Measurements from ENCODE around the gene BCL2L11. TPM values are rescaled to one million over a fixed set of nuclear protein-coding genes. Genes with fewer than 3 reads are reported as not detected.

The BCL2L11 gene
- total RNA-seq, 1 donor from 2014 or later: 8.4 TPM

DNA sequence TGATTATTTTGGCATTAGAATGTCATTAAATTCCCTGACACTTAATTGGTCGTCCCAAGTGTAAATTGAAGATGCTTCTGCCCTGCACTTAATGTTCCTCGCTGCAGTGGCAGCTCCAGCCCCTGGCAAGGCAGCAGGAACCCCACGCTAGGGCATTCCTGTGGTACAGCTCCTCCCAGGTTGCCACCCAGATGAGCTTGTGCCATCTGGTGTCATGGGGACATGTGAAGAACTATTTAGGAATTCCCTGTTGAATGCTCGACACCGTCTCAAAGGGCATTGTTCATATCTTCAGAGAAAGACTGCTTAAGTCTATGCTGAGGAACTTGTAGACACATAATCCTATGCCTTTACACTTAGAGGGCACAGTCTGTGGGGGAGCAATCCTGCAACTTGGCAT, 38.9 kb downstream of the BCL2L11 start:
- Histone ChIP-seq H3K9me3 (replicated peaks) (no peaks in the 10 kb centered on the region), H3K27ac (replicated peaks) (no peak overlapping the region), H3K4me1 (peaks cover 45% of the 10 kb centered on the region), H3K27me3 (ENCODE audit: low read depth) (no peaks in the 10 kb centered on the region), H3K36me3 (no peaks in the 10 kb centered on the region), H3K4me3 (no peak overlapping the region)
- intact Hi-C loops (cut with micrococcal nuclease): no loop called here
- TF ChIP-seq, protein P1, sequence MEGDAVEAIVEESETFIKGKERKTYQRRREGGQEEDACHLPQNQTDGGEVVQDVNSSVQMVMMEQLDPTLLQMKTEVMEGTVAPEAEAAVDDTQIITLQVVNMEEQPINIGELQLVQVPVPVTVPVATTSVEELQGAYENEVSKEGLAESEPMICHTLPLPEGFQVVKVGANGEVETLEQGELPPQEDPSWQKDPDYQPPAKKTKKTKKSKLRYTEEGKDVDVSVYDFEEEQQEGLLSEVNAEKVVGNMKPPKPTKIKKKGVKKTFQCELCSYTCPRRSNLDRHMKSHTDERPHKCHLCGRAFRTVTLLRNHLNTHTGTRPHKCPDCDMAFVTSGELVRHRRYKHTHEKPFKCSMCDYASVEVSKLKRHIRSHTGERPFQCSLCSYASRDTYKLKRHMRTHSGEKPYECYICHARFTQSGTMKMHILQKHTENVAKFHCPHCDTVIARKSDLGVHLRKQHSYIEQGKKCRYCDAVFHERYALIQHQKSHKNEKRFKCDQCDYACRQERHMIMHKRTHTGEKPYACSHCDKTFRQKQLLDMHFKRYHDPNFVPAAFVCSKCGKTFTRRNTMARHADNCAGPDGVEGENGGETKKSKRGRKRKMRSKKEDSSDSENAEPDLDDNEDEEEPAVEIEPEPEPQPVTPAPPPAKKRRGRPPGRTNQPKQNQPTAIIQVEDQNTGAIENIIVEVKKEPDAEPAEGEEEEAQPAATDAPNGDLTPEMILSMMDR (IDR thresholded peaks at IDR 0.05; ENCODE audit: borderline replicate concordance): no peak
- DNase-seq: no peak

- intact Hi-C loops (cut with micrococcal nuclease): no loop called here
- Histone ChIP-seq H3K27me3 (ENCODE audit: low read depth) (no peaks in the 10 kb centered on the region), H3K4me3 (no peak overlapping the region), H3K9me3 (replicated peaks) (no peaks in the 10 kb centered on the region), H3K4me1 (peaks cover 50% of the 10 kb centered on the region), H3K36me3 (peaks cover 1% of the 10 kb centered on the region), H3K27ac (replicated peaks) (no peak overlapping the region)
- TF ChIP-seq, protein P1 (IDR thresholded peaks at IDR 0.05; ENCODE audit: borderline replicate concordance): no peak
- DNase-seq: no peak
These were observed 40.0 kb downstream of the BCL2L11 start for GRCh38 chr2:111160758-111161157.

DNA sequence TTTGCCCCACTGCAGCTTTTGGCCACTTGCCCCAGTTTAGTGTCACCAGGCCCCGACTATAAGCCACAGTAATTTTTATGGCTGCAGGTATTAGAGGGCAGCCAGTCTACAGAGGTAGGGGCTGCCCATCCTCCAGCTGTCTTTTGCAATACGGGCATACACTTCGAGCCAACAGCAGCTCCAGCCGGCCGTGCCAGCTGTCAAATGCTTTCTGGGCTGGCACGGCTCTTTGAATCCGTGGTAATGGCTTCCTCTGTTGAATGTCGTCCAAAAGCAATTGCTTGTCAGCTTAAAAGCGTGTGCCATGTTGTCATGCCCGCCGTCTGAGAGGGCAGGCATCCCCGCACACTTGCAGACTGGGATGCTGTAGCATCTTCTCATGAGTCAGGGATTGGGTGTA, 41.3 kb downstream of the BCL2L11 start:
- Histone ChIP-seq H3K36me3 (peaks cover 10% of the 10 kb centered on the region), H3K9me3 (replicated peaks) (no peaks in the 10 kb centered on the region), H3K27ac (replicated peaks) (peak overlapping the region; percentile 67), H3K27me3 (ENCODE audit: low read depth) (no peaks in the 10 kb centered on the region), H3K4me1 (peaks cover 50% of the 10 kb centered on the region), H3K4me3 (no peak overlapping the region)
- intact Hi-C loops (cut with micrococcal nuclease): no loop called here
- TF ChIP-seq, protein P1 (IDR thresholded peaks at IDR 0.05; ENCODE audit: borderline replicate concordance): no peak
- peak; percentile 62 for DNase-seq

GRCh38 chr2:111162718-111163331, 42.1 kb downstream of the BCL2L11 start:
- intact Hi-C loops (cut with micrococcal nuclease): no loop called here
- Histone ChIP-seq H3K9me3 (replicated peaks) (no peaks in the 10 kb centered on the region), H3K27me3 (ENCODE audit: low read depth) (no peaks in the 10 kb centered on the region), H3K36me3 (peaks cover 10% of the 10 kb centered on the region), H3K4me1 (peaks cover 50% of the 10 kb centered on the region), H3K4me3 (no peak overlapping the region), H3K27ac (replicated peaks) (no peak overlapping the region)
- TF ChIP-seq, protein P1 (IDR thresholded peaks at IDR 0.05; ENCODE audit: borderline replicate concordance): no peak
- DNase-seq: no peak

DNA sequence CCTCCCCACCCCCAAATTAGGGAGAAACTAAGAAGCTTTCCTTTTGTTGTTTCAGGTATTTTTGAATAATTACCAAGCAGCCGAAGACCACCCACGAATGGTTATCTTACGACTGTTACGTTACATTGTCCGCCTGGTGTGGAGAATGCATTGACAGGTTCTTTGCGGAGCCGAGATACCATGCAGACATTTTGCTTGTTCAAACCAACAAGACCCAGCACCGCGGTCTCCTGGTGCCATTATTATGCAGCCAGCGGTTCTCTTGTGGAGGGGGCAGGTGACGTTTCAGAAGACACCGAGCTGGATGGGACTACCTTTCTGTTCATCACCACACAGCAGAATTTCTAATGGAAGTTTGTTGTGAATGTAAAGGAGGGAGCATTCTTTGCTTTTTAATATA, 43.4 kb downstream of the BCL2L11 start:
- no peaks in the 10 kb centered on the region for H3K9me3 ChIP-seq (replicated peaks)
- no peak overlapping the region for H3K27ac ChIP-seq (replicated peaks)
- DNase-seq: no peak
- H3K4me3 ChIP-seq: no peak overlapping the region
- H3K36me3 ChIP-seq: peaks cover 10% of the 10 kb centered on the region
- TF ChIP-seq, protein P1 (IDR thresholded peaks at IDR 0.05; ENCODE audit: borderline replicate concordance): no peak
- H3K4me1 ChIP-seq: peaks cover 56% of the 10 kb centered on the region
- H3K27me3 ChIP-seq (ENCODE audit: low read depth): no peaks in the 10 kb centered on the region
- intact Hi-C loops (cut with micrococcal nuclease): no loop called here

Measured in left ventricle myocardium inferior (tissue), 1 donor.